Measurements from ENCODE around the gene JMJD6. TPM values are rescaled to one million over a fixed set of nuclear protein-coding genes. Genes with fewer than 3 reads are reported as not detected.

Gene JMJD6
- total and polyA plus RNA-seq, 9 of the 15 experiments (the other 6 are each of a cell fraction or from before 2014, with no cell fraction given) = 2.5 to 52.3 (median 36.3) TPM

DNA sequence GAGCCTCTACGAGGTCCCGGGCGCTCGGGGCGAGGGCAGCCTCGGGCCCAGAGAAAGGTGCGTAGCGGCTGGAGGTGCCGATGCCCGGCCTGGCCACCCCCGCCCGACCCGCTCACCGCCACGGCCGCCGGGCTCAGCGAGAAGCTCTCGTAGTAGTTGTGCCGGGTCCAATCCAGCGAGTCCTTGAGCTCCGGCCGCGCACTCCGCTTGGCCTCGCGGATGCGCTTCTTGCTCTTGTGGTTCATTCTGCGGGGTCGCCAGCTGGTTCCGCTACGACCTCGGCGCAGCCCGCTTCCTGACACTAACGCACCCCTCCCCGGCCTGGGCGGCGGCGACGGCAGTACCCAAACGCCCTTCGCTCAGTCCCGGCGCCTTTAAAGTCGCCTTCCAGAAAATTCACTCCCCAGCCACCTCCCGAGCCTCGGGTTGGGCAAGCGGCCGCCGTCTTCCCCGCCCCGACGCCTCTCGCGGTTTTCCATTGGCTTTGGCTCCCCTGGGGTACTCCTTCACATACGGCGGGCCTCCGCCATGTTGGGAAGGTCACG lies at the start of gene JMJD6 (continued):
- TF ChIP-seq RAD21 (CRISPR knock-in tag; conservative IDR thresholded peaks at IDR 0.05 in 1 of 2, IDR thresholded peaks at IDR 0.05 in 1 of 2) (no peak), ZNF121 (CRISPR knock-in tag; conservative IDR thresholded peaks at IDR 0.05) (no peak), ZNF143 (CRISPR knock-in tag; IDR thresholded peaks at IDR 0.05) (no peak), ZNF197 (CRISPR knock-in tag; IDR thresholded peaks at IDR 0.05; ENCODE audit: low read depth) (no peak), MECOM (CRISPR knock-in tag; IDR thresholded peaks at IDR 0.05) (no peak), ZNF778 (CRISPR knock-in tag; IDR thresholded peaks at IDR 0.05) (no peak), NR3C1 (CRISPR knock-in tag; IDR thresholded peaks at IDR 0.05) (0 out of 2 replicates have a peak, but pooled peaks have one; percentile 44), ARID1B (IDR thresholded peaks at IDR 0.05) (no peak), TAF1 (IDR thresholded peaks at IDR 0.05; ENCODE audit: control insufficient read depth, extremely low read depth, insufficient read depth, low read length, severe bottlenecking) (peak; percentile 69), ZNF76 (CRISPR knock-in tag; IDR thresholded peaks at IDR 0.05; ENCODE audit: borderline replicate concordance) (no peak), ZNF561 (CRISPR knock-in tag; conservative IDR thresholded peaks at IDR 0.05) (no peak), MTA2 (IDR thresholded peaks at IDR 0.05; ENCODE audit: low read depth) (no peak)
- TF ChIP-seq, protein P1, sequence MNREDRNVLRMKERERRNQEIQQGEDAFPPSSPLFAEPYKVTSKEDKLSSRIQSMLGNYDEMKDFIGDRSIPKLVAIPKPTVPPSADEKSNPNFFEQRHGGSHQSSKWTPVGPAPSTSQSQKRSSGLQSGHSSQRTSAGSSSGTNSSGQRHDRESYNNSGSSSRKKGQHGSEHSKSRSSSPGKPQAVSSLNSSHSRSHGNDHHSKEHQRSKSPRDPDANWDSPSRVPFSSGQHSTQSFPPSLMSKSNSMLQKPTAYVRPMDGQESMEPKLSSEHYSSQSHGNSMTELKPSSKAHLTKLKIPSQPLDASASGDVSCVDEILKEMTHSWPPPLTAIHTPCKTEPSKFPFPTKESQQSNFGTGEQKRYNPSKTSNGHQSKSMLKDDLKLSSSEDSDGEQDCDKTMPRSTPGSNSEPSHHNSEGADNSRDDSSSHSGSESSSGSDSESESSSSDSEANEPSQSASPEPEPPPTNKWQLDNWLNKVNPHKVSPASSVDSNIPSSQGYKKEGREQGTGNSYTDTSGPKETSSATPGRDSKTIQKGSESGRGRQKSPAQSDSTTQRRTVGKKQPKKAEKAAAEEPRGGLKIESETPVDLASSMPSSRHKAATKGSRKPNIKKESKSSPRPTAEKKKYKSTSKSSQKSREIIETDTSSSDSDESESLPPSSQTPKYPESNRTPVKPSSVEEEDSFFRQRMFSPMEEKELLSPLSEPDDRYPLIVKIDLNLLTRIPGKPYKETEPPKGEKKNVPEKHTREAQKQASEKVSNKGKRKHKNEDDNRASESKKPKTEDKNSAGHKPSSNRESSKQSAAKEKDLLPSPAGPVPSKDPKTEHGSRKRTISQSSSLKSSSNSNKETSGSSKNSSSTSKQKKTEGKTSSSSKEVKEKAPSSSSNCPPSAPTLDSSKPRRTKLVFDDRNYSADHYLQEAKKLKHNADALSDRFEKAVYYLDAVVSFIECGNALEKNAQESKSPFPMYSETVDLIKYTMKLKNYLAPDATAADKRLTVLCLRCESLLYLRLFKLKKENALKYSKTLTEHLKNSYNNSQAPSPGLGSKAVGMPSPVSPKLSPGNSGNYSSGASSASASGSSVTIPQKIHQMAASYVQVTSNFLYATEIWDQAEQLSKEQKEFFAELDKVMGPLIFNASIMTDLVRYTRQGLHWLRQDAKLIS (CRISPR knock-in tag; IDR thresholded peaks at IDR 0.05) = peak; percentile 25; the same call in 1 of the 2 replicates
- TF ChIP-seq, protein P2, sequence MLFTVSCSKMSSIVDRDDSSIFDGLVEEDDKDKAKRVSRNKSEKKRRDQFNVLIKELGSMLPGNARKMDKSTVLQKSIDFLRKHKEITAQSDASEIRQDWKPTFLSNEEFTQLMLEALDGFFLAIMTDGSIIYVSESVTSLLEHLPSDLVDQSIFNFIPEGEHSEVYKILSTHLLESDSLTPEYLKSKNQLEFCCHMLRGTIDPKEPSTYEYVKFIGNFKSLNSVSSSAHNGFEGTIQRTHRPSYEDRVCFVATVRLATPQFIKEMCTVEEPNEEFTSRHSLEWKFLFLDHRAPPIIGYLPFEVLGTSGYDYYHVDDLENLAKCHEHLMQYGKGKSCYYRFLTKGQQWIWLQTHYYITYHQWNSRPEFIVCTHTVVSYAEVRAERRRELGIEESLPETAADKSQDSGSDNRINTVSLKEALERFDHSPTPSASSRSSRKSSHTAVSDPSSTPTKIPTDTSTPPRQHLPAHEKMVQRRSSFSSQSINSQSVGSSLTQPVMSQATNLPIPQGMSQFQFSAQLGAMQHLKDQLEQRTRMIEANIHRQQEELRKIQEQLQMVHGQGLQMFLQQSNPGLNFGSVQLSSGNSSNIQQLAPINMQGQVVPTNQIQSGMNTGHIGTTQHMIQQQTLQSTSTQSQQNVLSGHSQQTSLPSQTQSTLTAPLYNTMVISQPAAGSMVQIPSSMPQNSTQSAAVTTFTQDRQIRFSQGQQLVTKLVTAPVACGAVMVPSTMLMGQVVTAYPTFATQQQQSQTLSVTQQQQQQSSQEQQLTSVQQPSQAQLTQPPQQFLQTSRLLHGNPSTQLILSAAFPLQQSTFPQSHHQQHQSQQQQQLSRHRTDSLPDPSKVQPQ (CRISPR knock-in tag; IDR thresholded peaks at IDR 0.05; ENCODE audit: borderline replicate concordance) = no peak
- TF ChIP-seq, protein P3, sequence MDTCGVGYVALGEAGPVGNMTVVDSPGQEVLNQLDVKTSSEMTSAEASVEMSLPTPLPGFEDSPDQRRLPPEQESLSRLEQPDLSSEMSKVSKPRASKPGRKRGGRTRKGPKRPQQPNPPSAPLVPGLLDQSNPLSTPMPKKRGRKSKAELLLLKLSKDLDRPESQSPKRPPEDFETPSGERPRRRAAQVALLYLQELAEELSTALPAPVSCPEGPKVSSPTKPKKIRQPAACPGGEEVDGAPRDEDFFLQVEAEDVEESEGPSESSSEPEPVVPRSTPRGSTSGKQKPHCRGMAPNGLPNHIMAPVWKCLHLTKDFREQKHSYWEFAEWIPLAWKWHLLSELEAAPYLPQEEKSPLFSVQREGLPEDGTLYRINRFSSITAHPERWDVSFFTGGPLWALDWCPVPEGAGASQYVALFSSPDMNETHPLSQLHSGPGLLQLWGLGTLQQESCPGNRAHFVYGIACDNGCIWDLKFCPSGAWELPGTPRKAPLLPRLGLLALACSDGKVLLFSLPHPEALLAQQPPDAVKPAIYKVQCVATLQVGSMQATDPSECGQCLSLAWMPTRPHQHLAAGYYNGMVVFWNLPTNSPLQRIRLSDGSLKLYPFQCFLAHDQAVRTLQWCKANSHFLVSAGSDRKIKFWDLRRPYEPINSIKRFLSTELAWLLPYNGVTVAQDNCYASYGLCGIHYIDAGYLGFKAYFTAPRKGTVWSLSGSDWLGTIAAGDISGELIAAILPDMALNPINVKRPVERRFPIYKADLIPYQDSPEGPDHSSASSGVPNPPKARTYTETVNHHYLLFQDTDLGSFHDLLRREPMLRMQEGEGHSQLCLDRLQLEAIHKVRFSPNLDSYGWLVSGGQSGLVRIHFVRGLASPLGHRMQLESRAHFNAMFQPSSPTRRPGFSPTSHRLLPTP (IDR thresholded peaks at IDR 0.05; ENCODE audit: borderline replicate concordance, extremely low read depth, insufficient read length) = no peak
- TF ChIP-seq, protein P4, sequence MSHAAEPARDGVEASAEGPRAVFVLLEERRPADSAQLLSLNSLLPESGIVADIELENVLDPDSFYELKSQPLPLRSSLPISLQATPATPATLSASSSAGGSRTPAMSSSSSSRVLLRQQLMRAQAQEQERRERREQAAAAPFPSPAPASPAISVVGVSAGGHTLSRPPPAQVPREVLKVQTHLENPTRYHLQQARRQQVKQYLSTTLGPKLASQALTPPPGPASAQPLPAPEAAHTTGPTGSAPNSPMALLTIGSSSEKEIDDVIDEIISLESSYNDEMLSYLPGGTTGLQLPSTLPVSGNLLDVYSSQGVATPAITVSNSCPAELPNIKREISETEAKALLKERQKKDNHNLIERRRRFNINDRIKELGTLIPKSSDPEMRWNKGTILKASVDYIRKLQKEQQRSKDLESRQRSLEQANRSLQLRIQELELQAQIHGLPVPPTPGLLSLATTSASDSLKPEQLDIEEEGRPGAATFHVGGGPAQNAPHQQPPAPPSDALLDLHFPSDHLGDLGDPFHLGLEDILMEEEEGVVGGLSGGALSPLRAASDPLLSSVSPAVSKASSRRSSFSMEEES (CRISPR knock-in tag; IDR thresholded peaks at IDR 0.05) = no peak
